A673 (cell line): Measurements from ENCODE around the gene BEGAIN. TPM values are rescaled to one million over a fixed set of nuclear protein-coding genes. Genes with fewer than 3 reads are reported as not detected.

ENCODE experiments used
- BruUV-seq: library from RNA; stranded (reverse); fragments of 400-500 nt; replicated peaks from 2 replicates; lab custom pipeline; 2021; lab: Mats Ljungman, UMichigan
- CTCF ChIA-PET: fragments of 300-600 bp; sonication (Branson Sonifier 250); formaldehyde crosslinking; loops from one replicate; lab custom pipeline; 2022; ENCODE audit warnings: antibody characterized with exemption; lab: Charles Lee
- POLR2A ChIA-PET: fragments of 300-600 bp; sonication (Branson Sonifier 250); formaldehyde crosslinking; loops from one replicate; lab custom pipeline; 2022; ENCODE audit warnings: antibody characterized with exemption; ENCODE audit not compliant: low non-redundant PET; lab: Charles Lee
- DNase-seq: peaks from one replicate; pipeline ENCODE4 v3.0.0-alpha.2; 2015; ENCODE audit warnings: low spot score
- H3K27ac ChIP-seq: fragments of 200-600 bp; sonication (generic); 2 replicates; pipeline ENCODE4 v1.5.1; 2016; ENCODE audit warnings: mixed run types, low read depth, mild to moderate bottlenecking, mixed read lengths, antibody characterized with exemption, low read length; ENCODE audit not compliant: poor library complexity, severe bottlenecking
- H3K27me3 ChIP-seq: fragments of 200-600 bp; sonication (generic); replicated peaks from 2 replicates; pipeline ENCODE4 v1.6.1; 2017; ENCODE audit warnings: mixed run types, low read depth, mild to moderate bottlenecking, mixed read lengths, antibody characterized with exemption, low read length; ENCODE audit not compliant: insufficient read depth, poor library complexity
- H3K36me3 ChIP-seq: fragments of 200-600 bp; sonication (generic); 2 replicates; pipeline ENCODE4 v1.6.1; 2016; ENCODE audit warnings: mixed run types, mild to moderate bottlenecking, mixed read lengths, antibody characterized with exemption, low read length; ENCODE audit not compliant: insufficient read depth, poor library complexity, severe bottlenecking
- H3K4me1 ChIP-seq: fragments of 200-600 bp; sonication (generic); 2 replicates; pipeline ENCODE4 v1.6.1; 2017; ENCODE audit warnings: mixed run types, mild to moderate bottlenecking, mixed read lengths, antibody characterized with exemption, low read length; ENCODE audit not compliant: insufficient read depth, poor library complexity, severe bottlenecking
- H3K4me3 ChIP-seq: fragments of 200-600 bp; sonication (generic); 2 replicates; pipeline ENCODE4 v1.5.1; 2016; ENCODE audit warnings: low read depth, mixed run types, mild to moderate bottlenecking, mixed read lengths, low read length; ENCODE audit not compliant: poor library complexity, severe bottlenecking
- H3K9me3 ChIP-seq: fragments of 200-600 bp; sonication (generic); 2 replicates; pipeline ENCODE4 v1.6.1; 2016; ENCODE audit warnings: mixed run types, low read depth, mild to moderate bottlenecking, mixed read lengths, antibody characterized with exemption, low read length; ENCODE audit not compliant: poor library complexity, severe bottlenecking
- EZH2 ChIP-seq: fragments of 200-600 bp; sonication (generic); IDR thresholded peaks from 2 replicates; pipeline ENCODE4 v1.6.1; 2017; ENCODE audit warnings: borderline replicate concordance, low read depth, mild to moderate bottlenecking, mixed read lengths, antibody characterized with exemption, low read length; ENCODE audit not compliant: poor library complexity, severe bottlenecking
- intact Hi-C: fragments of 100-400 bp; cut with micrococcal nuclease; formaldehyde crosslinking; loops from one replicate; pipeline ENCODE4 v1.10.0; 2022; ENCODE audit not compliant: unreplicated experiment
- total RNA-seq: library from RNA; stranded (reverse); gene quantifications from 2 replicates; pipeline ENCODE4 v1.2.3, GENCODE V29; 2021
- TF ChIP-seq, protein P1 (sequence below): fragments of 300-800, 200-600 bp; sonication (generic); conservative IDR thresholded peaks from 2 replicates; pipeline ENCODE4 v1.5.1; 2017; ENCODE audit warnings: low read depth, mild to moderate bottlenecking, antibody characterized with exemption, low read length, moderate library complexity, mixed read lengths

BEGAIN gene
- total RNA-seq, 1 experiment from 2014 or later, result 0.84 TPM

- no peaks in the 10 kb centered on the region for H3K9me3 ChIP-seq
- H3K27me3 ChIP-seq, result no peaks in the 10 kb centered on the region
- intact Hi-C loops, result no loop called here
- H3K36me3 ChIP-seq, result no peaks in the 10 kb centered on the region
- peak; percentile 36 for DNase-seq
- ChIA-PET POLR2A (no interaction called here), CTCF (interaction anchor here (0.5 kb wide), 1 partner anchor 134 kb away, joined by 3 read pairs; no protein-coding TSS in a partner anchor)
- peaks cover 4% of the 10 kb centered on the region for H3K4me1 ChIP-seq
- no TSS peak for BruUV-seq
- H3K27ac ChIP-seq, result no peak overlapping the region
- no peak overlapping the region for H3K4me3 ChIP-seq
- no peak for TF ChIP-seq EZH2
- TF ChIP-seq, protein P1, sequence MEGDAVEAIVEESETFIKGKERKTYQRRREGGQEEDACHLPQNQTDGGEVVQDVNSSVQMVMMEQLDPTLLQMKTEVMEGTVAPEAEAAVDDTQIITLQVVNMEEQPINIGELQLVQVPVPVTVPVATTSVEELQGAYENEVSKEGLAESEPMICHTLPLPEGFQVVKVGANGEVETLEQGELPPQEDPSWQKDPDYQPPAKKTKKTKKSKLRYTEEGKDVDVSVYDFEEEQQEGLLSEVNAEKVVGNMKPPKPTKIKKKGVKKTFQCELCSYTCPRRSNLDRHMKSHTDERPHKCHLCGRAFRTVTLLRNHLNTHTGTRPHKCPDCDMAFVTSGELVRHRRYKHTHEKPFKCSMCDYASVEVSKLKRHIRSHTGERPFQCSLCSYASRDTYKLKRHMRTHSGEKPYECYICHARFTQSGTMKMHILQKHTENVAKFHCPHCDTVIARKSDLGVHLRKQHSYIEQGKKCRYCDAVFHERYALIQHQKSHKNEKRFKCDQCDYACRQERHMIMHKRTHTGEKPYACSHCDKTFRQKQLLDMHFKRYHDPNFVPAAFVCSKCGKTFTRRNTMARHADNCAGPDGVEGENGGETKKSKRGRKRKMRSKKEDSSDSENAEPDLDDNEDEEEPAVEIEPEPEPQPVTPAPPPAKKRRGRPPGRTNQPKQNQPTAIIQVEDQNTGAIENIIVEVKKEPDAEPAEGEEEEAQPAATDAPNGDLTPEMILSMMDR, result no peak
Measured at GRCh38 chr14:100554082-100554677, 33.0 kb downstream of the BEGAIN start.

- Histone ChIP-seq H3K27ac (no peak overlapping the region), H3K4me3 (no peak overlapping the region), H3K9me3 (no peaks in the 10 kb centered on the region), H3K4me1 (peaks cover 4% of the 10 kb centered on the region), H3K36me3 (no peaks in the 10 kb centered on the region), H3K27me3 (no peaks in the 10 kb centered on the region)
- DNase-seq, result no peak
- ChIA-PET POLR2A (no interaction called here), CTCF (interaction anchor here (0.5 kb wide), 1 partner anchor 133 kb away, joined by 3 read pairs; no protein-coding TSS in a partner anchor)
- TF ChIP-seq, protein P1, result no peak
- TF ChIP-seq EZH2, result no peak
- no TSS peak for BruUV-seq
- intact Hi-C loops, result no loop called here
Measured at GRCh38 chr14:100553471-100553870, 33.7 kb downstream of the BEGAIN start.

- Histone ChIP-seq H3K27ac (no peak overlapping the region), H3K27me3 (no peaks in the 10 kb centered on the region), H3K4me1 (peaks cover 9% of the 10 kb centered on the region), H3K4me3 (no peak overlapping the region), H3K36me3 (no peaks in the 10 kb centered on the region), H3K9me3 (no peaks in the 10 kb centered on the region)
- ChIA-PET POLR2A (no interaction called here), CTCF (no interaction called here)
- intact Hi-C loops, result no loop called here
- TF ChIP-seq, protein P1, result no peak
- no peak for TF ChIP-seq EZH2
- BruUV-seq, result no TSS peak
- no peak for DNase-seq
Measured at GRCh38 chr14:100552524-100553125, 34.6 kb downstream of the BEGAIN start.
